Stimulated activated CD4-positive, alpha-beta T cell treated with anti-CD3 and anti-CD28 coated beads, Interleukin-2, amount 100 ng/mL, for 48 hours (primary cell): Measurements from ENCODE around the gene PRDM11.
"Not testable (repeated sequence)": the region's sequence is repeated elsewhere in the genome, so short reads cannot be mapped to it uniquely, and the experiment has no call there.

Source experiments
- DNase-seq, 2 donors: peaks; one replicate each; pipeline ENCODE4 v3.0.0-alpha.2; 2020

The PRDM11 gene

DNA sequence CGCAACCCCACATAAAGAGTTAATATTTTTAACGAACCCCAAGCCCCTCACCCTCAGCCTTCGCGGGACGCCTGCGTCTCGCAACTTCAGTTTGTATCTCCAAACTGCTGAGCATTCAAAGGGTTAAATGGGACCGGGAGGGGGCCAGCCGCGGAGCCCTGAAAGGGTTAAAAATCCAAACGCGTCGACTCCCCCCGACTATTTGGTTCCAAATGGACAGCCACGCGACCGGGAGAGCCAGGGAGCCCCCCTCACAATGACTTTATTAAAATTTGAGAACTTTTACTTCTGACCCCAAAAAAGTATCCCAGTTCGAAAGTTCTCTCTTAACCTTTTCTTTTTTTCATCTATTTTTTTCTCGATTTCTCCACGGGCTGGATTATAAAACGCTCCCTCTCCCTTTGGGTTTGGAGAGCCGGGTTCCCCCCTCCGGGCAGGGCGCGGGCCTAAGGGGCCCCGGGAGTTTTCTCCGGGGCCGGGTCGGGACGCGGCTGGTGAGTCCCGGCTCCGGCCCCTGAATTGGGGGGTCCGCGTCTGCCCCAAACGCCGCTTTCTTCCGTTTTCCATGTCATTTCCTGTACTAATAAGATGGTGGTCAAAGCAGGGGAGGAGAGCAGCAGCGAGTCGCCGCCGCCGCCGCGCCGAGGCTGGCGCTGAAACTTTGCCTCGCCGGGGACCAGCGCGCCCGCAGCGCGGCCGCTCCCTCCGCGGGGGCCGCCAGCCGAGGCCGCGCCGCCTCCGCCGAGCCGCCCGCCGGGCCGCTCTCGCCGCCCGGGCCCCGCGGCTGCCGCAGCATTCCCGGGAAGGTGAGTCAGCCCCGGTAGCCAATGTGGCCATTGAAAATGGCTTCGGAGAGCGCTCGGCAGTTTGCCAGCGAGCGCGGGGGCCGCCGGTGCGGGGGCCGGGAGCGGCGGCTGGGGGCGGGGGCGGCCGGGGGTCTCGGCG lies at the start of gene PRDM11:
Gene PRDM11 (plus strand): TSS at position 568 of the 945 bp plus-strand sequence. CDS start 35,128 bp downstream, outside the sequence.
- peak; percentile 44 to 50 for DNase-seq

DNA sequence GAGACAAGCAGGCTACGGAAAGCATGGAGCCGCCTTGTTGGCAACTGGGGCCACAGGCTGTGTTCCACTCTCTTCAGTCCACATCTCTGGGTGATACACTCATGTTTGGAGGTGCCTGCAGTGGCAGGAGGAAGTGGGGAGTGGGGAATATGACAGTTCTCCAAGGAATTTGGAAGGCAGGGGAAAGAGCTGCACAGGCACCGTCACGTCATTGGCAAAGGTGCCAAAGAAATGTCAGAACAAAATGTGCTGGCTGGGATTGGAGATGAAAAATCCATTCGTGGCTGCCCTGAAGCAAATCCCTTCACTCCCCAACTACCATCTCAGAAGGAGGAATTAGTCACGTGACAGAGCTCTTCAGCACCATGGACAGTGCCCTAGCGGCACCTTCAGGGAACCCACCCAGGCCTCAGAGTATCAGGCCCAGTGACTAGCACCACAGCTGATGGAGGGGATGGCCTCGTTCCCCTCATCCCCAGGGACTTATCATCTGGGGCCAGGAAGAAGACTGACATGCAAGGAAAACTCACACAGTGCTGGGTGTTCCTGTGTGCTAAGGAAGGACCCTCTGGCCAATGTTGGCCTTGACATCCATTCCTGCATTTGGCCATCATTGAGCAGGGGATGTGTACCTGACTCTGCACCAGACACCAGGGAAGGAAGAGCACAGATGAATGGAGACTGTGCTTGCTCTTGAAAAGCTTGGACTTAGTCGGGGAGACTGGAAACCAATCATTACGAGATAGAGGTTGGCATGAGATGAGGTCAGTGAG lies 48.5 kb upstream of the PRDM11 start:
- DNase-seq, result peak; percentile 29 to 35

DNA sequence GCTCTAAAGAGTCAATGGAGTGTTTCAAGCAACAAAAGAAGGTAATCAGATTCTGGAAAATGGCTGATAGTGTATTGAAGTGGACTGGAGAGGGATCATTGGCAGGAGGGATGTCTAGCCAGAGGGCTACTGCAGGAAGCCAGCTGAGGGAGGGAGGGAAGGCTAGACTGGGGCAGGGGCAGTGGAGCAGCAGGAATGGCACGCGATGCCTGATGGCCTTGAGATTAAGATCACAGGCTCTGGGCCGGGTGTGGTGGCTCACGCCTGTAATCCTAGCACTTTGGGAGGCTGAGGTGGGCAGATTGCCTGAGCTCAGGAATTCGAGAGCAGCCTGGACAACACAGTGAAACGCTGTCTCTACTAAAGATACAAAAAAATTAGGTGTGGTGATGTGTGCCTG lies 47.5 kb upstream of the PRDM11 start:
- DNase-seq, result no peak

DNA sequence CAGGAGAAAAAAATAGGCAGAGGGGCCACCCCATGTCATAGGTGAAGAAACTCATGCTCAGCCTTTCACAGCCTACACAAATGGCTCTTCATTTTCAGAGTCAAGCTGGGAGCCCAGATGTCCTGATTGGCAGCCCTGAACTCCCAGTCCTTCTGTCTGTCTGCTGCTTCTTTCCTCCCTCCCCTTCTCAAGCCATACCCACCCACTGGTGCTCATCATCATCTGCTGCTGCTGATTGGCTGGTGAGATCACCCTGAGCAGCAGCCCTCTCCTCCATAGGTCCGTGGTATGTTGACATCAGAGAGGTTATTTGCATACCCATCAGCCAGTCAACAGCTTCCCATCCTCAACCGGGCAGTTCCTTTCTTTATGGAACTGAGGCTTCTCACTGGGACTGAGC lies 46.1 kb upstream of the PRDM11 start:
- no peak for DNase-seq

DNA sequence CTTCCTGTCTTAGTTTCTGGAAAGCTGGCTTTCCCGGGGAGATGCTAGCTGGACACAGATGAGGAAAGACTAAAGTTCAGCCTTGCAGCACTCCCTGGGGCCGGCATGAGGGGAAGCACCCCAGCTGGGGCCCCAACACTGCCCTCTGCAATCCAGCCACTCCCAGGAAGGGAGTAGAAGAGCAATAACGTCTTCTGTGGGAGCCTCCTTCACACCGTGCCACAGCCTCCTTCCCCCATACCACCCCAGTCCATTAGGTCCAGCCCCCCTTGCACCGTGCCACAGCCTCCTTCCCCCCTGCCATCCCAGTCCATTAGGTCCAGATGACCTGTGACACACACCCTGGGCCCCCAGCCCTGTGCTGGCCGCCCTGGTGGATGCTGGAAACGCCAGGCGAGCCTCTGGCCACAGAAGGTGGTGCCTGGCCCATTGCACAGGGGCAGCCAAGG lies 44.1 kb upstream of the PRDM11 start:
- no peak for DNase-seq

DNA sequence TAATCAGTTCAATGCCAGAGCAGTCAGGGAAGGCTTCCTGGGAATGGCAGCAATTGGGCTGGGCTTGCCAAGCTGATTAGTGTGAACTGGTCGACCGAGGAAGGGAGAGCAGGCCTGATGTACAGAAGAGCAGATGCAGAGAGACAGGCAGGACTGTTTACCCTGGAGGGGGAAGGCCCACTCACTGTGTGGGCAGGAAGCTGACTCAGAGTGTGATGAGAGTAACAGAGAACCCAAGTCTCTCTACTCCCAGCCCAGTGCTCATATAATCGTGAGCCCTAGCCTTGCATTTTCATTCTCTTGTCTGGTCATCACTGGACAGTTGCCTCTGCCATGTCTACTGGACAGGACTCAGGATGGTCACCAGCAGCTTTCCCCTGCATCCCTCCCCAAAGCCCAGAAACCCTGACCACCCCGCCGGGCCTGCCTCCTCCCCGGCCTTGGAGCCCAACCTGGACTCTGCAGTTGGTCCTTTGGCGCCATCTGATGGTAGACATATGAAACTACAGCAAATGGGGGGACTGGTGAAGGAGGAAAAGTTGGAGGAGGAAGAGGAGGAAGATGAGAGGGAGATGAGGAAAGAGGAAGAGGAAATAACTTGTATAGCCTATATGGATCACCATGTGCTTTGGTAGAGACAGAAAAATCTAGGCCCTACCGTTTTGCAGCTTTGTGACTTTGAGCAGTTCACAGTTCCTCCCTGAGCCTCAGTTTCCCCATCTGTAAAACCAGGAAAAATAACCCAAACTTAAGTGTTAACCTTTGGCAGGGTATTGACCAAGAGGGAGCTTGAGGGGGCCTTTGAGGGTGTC lies 43.4 kb upstream of the PRDM11 start:
- DNase-seq, result peak; percentile 47 to 53

DNA sequence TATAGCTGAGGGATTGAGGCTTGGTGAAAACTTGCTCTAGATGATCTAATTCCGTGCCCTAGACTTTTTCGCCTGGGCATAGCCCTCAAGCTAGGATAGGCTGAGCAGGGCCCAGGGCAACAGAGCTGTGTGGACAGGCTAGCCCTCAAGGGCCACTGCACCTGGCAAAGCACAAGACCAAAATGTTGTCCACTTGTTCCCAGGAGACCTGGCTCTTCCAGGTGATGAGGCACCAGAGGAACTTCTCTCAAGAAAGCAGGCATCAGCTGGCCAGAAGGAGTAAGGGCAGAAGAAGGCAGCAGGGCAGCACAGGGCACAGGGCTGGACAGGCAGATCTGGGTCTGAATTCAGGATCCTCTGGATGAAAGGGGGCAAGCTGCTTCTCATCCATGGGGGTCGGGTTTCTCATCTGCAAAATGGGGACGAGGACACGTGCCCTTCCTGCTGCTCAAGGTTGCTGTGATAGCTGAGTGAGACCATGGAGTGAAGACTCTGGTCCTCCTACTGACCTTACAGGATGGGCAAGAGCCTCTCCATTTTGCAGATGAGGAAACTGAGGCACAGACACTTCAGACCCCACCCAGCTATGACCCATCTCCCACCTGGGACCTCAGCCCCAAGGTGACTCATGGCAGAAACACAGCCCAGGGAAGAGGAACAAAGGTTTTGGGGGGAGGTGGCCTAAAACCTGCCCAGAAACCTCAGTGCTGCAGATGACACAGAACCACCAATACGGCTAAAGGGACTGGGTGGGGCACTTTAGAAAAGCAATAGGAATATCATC lies 42.2 kb upstream of the PRDM11 start:
- DNase-seq, result no peak

DNA sequence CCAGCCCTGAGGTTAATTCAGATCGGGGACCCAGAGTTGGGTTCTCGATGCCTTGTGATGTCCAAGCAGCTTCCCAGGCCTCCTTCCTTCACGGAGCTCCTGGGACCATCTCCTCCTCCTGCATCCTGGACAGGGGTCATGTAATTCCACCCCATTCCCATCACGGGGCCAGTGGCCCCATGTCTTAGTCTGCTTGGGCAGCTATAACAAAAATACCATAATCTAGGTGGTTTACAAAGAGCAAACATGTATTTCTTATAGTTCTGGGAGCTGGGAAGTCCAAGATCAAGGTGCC lies 41.7 kb upstream of the PRDM11 start:
- no peak for DNase-seq

DNA sequence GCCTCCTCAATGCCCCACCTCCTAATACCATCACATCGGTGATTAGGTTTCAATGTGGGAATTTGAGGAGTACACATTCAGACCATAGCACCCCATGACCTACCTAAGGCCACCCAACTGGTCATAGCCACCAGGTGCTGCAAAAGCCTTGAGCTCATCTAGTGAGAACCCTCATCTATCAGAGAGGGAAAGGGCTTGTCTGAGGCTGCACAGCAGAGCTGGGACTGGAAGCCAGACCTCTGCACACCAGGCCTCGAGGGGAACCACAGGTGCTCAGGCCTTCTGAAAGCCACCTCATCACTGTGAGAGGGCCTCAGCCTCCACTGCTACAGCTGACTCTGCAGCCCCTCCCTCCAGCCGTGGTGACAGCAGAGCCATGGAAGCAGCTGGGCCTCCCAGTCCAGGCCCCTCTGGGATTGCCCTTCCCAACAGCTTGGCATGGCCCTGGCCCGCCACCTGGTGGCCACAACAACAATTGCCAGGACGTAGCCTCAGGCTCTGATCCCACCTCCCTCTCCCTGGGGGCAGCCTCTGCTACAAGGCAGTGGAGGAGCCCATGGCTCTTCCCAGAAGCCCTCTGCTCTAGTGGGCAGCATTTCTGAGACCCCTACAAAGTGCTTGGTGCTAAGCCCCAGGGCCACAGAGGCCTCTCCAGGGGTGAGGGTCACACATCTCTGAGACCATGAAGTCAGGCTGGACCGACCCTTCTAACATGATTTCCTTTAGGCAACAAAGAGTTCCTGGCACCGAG lies 41.0 kb upstream of the PRDM11 start:
- DNase-seq, result peak; percentile 46 to 56

DNA sequence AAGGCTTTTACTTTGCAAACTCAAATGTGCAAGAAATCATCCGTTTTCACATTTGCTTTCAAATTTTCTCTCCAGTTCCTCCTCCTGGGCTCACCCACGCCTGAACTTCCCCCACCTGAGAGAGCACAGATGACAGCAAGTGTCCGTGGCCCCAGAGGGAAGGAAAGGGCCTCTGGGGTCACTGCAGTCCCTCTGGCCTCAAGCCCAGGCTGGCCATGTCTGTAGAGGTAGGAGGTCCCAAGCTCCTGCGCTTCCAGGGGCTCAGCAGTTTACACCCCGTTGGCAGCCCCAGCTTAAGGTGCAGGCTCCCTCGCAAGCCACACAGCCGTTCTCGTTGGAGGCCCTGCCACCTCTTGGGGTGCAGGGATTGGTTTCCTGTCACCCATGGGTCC lies 40.5 kb upstream of the PRDM11 start:
- no peak for DNase-seq

DNA sequence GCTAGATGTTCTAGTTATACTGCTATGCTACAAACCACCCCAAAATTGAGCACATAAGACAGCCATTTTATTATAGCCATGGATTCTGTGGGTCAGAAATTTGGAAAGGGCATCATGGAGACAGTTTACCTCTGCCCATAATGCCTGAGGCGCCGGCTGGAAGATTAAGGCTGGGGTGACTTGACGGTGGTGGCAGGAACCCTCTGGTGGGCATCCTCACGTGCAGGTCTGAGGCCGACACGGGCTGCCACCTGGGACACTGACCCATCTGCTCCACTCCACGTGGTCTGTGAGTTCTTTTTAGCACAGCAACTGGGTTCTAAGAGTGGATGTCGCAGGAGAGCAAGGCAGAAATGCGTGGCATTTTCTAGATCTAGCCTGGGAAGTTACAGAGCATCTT lies 40.0 kb upstream of the PRDM11 start:
- DNase-seq, result no peak

DNA sequence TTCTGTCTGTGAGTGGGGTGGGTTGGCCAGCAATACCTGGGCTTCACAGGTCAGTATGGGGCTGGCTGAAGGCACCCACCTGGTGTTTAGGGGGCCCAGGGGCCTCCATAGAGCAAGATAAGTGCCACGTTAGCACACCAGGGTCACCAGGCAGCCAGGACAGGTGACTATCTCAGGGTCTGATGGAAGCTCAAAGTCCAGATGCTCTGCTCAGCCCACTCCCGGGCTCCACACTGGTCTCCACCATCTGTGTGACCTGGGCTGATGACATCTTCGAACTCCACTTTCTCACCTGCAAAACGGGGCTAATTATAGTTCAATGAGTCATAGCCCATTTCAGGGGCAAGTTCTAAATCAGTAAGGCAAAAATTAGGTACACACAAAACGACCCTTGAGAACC lies 39.4 kb upstream of the PRDM11 start:
- DNase-seq, result no peak

DNA sequence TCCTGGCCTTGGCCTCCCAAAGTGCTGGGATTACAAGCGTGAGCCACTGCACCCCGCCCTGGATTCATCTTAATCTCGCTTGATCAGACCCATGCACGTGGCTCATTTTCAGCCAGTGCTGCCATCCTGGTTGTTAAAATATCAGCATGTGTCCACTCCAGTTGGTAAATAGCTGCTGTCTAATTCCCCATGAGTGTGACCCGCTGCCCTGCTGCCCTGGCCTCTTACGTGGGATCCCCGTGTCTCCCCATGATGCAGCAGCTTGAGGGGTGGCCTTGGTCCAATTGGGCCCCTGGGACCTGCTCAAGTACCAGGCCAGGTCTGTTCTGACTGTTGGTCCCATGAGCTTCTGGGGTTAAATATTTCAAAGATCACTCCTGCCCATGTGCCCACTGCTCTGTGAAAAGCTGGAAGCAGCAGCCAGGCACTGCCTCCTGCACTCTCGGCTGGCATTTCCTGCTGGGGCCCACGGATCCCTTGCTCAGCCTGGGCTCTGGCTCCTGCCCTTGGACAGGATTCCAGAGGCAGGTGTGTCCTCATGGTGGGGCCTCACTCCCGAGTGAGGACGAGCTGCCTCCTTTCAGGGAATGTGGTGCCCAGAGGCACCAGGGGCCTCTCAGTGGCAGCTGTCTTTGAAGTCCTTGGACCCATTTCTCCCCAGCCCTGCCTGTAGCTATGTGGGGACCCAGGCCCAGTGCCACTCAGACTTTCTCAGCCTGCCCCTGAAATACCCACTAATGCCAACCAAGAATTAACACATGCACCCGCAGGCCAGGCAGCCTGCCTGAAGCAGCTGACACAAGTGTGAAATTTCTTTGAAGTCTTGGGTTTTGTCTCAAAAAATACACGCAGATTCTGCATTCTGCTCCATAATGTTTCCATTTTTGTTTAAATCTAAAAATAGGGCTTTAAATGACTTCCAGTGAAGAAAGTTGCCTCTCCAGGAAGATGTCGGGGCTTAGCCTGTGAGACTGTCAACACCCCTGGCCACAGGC lies 38.1 kb upstream of the PRDM11 start:
- DNase-seq, result no peak

DNA sequence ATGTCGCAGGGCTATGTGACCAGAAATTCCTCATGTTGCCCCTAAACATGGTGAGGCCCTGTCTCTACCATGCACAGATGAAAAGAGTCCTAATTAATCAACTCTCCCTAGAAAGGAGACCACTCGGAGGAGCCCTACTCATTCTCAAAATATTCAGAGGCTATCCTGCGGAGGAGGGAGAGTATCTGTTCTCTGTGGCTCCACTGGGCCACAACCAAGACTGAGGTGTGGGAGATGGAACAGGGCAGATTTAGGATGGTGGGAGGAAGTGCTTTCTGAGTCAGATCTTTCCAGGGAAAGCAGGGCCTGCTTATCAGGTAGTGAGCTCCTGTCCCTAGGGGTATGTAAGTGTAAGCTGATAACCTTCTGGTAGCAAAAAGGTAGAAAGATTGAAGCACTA lies 37.0 kb upstream of the PRDM11 start:
- DNase-seq, result no peak

DNA sequence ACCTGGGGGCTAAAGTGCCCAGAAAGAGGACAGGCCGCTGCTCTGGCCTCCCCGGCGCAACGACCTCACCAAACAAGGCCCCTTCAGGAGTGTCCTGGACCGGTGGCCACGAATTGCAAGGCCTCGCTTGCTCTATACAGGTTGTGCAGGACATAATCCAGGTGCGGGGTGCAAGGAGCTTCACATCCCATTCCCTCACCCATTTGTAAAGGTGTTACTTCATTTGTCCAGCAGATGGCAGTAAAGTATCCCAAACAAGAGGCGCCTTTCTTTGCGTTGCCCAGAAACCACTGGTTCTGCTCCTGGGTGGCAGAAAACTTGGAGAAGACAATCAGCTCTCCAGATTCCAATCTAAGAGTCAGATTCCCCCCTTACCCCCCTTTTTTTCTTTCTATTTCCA lies 35.9 kb upstream of the PRDM11 start:
- peak in 1 of 2 donors; percentile 14 for DNase-seq

DNA sequence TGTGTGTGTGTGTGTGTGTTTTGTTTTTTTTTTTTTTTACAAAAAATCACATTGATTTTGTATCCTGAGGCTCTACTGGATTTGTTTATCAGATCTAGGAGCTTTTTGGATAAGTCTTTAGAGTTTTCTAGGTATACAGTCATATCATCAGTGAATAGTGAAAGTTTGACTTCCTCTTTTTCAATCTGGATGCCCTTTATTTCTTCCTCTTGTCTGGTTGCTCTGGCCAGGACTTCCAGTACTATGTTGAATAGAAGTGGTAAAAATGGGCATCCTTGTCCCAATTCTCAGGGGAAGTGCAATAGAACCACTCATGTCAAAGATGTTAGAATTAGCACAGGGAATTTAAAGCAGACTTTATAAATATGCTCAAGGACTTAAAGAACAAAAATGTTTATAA lies 32.6 kb upstream of the PRDM11 start:
- DNase-seq, result no peak

DNA sequence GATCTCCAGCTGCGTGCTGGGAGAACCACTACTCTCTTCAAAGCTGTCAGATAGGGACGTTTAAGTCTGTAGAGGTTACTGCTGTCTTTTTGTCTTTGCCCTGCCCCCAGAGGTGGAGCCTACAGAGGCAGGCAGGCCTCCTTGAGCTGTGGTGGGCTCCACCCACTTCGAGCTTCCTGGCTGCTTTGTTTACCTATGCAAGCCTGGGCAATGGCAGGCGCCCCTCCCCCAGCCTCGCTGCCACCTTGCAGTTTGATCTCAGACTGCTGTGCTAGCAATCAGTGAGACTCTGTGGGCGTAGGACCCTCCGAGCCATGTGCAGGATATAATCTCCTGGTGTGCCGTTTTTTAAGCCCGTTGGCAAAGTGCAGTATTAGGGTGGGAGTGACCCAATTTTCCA lies 18.6 kb upstream of the PRDM11 start:
- not testable (repeated sequence) for DNase-seq

DNA sequence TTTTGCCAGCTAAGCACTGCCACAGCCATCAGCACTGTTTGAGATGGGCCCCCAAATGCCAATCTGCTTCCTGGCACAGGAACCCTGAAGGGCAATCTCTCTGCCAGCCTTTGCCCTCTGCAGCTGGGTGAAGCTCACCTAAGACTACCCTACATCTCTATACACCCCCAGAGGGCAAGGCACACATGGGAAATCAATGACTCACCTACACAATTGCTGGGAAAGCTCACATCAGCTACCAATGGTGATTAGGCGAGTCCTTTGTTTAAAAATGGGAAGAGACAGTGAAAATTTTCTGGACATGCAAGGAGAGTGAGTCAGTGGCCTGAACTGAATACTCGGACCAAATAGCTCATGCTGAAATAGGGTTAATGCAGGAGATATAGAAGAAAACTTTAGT lies 12.6 kb upstream of the PRDM11 start:
- no peak for DNase-seq

DNA sequence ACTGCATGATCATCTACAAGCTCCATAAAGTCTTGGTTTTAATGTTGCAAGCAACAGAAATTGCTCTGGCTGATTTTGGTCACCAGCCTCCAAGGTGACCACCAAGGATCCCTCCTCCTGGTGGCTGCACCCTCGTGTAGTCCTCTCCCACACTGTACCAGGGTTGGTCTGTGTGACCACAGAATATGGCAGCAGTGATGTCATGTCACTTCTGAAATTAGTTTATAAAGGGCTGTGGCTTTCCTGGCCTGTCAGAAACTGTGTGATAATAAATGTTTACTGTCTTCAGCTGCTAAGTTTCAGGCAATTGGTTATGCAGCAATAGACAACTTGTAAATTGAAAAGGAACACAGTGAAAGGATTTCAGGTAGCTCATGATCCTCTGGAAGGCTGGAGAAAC lies 5.3 kb upstream of the PRDM11 start:
- DNase-seq, result no peak

DNA sequence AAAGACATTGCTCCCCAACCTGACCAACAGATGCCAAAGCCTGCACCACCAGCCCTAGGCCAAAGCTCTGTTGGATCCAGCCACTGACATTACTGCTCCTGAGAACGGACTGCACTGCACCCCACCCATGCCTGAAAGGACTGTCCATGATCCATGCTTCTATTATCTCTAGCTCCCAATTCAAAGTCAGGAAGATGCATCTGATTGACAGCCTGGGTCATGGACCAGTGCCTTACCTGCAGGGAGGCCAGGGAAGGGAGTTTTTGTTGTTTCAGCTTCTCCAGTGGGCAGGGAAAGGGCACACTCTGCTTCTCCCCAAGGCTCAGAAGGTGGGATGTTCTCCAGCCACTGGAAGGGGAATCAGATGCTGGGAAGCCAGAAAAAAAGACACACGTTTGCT lies 4.8 kb upstream of the PRDM11 start:
- DNase-seq, result no peak
